ENCODE measurements around the gene BRINP1. TPM values are rescaled to one million over a fixed set of nuclear protein-coding genes. Genes with fewer than 3 reads are reported as not detected.

BRINP1 gene
- total and polyA plus RNA-seq, 7 donors = 0.03 to 0.20 (median 0.17) TPM; not detected in 4

DNA sequence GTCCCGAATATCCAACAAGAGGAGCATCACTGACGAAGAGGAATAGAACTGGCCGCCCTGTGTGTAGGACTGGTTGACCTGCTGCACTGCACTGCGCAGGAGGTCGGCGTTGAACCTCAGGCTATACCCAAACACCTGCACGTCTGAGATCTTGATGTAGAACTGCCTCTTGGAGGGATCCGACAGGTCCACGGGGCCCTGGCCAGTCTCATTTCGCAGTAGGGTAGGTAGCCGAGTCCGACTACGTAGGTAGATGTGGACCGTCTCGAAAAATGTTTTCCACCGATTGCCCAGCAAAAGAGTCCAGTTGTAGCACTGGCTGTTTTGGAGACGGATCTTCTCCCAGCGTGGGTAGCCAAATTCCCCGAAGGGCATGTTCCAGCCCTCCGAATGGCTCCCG is 202.0 kb downstream of the BRINP1 start:
- no peaks in the 10 kb centered on the region for H3K4me1 ChIP-seq
- no peaks in the 10 kb centered on the region for H3K27me3 ChIP-seq (ENCODE audit: insufficient read depth in 3 of 3, low read length in 2 of 3)
- no peak overlapping the region for H3K27ac ChIP-seq
- DNase-seq = no peak
- TF ChIP-seq, protein P1, sequence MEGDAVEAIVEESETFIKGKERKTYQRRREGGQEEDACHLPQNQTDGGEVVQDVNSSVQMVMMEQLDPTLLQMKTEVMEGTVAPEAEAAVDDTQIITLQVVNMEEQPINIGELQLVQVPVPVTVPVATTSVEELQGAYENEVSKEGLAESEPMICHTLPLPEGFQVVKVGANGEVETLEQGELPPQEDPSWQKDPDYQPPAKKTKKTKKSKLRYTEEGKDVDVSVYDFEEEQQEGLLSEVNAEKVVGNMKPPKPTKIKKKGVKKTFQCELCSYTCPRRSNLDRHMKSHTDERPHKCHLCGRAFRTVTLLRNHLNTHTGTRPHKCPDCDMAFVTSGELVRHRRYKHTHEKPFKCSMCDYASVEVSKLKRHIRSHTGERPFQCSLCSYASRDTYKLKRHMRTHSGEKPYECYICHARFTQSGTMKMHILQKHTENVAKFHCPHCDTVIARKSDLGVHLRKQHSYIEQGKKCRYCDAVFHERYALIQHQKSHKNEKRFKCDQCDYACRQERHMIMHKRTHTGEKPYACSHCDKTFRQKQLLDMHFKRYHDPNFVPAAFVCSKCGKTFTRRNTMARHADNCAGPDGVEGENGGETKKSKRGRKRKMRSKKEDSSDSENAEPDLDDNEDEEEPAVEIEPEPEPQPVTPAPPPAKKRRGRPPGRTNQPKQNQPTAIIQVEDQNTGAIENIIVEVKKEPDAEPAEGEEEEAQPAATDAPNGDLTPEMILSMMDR (IDR thresholded peaks at IDR 0.05) = no peak
- no peaks in the 10 kb centered on the region for H3K36me3 ChIP-seq (ENCODE audit: insufficient read depth in 1 of 2, low read depth in 1 of 2)
- intact Hi-C loops (cut with DNase I) = no loop called here
- no peaks in the 10 kb centered on the region for H3K9me3 ChIP-seq
- ATAC-seq = no peak
- WGBS, 3 donors = 93 to 95% (median 94%) methylated on average over 21 of the region's 21 CpGs
- no peak overlapping the region for H3K4me3 ChIP-seq

DNA sequence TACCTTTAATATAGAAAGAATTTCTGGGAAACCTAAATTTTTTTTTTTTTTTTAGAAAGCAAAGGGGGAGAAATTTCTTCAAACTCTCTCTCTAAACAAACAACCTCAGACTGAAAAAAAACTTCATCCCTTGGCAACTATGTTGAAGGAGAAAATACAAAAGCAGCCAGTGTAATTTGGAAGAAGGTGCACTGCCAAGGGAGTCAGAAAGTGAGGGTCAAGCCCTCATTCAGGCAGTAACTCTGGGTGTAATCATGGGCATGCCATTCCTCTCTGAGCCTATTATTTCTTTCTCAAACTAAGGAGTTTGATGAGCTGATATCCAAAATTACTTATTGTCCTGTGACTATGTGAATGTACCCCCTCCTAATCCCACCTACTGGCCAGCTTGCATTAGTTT is 203.1 kb downstream of the BRINP1 start:
- DNase-seq (no peak), ATAC-seq (no peak)
- no peak overlapping the region for H3K27ac ChIP-seq
- no peaks in the 10 kb centered on the region for H3K27me3 ChIP-seq (ENCODE audit: insufficient read depth in 3 of 3, low read length in 2 of 3)
- no peak overlapping the region for H3K4me3 ChIP-seq
- TF ChIP-seq, protein P1 (IDR thresholded peaks at IDR 0.05) = no peak
- no peaks in the 10 kb centered on the region for H3K36me3 ChIP-seq (ENCODE audit: insufficient read depth in 1 of 2, low read depth in 1 of 2)
- no peaks in the 10 kb centered on the region for H3K4me1 ChIP-seq
- intact Hi-C loops (cut with DNase I) = no loop called here
- no peaks in the 10 kb centered on the region for H3K9me3 ChIP-seq

DNA sequence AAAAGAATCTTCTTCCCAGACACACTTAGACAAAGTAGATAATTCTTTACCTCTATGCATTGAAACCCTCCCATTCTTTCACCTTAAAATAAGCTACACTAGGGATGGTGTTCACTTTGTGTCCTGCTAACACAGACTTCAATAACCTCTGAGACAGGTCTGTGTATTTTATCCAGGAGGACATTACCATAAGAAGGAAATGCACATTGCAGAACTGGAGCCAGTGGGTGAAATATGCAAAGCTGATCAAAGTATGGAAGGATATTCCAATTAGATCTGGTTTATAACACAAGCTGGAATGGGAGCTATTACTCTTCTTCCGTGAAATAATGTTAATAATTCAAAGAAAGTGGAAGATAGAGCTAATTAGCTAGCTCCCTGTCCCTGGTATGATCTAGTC is 204.1 kb downstream of the BRINP1 start:
- no peak for DNase-seq
- ATAC-seq = no peak
- H3K36me3 ChIP-seq (ENCODE audit: insufficient read depth in 1 of 2, low read depth in 1 of 2) = no peaks in the 10 kb centered on the region
- 61 to 76% (median 70%) methylated on average over 1 of the region's 1 CpG for WGBS, 3 donors
- H3K4me1 ChIP-seq = no peaks in the 10 kb centered on the region
- no peaks in the 10 kb centered on the region for H3K9me3 ChIP-seq
- intact Hi-C loops (cut with DNase I) = no loop called here
- no peak overlapping the region for H3K4me3 ChIP-seq
- TF ChIP-seq, protein P1 (IDR thresholded peaks at IDR 0.05) = no peak
- H3K27me3 ChIP-seq (ENCODE audit: insufficient read depth in 3 of 3, low read length in 2 of 3) = no peaks in the 10 kb centered on the region
- no peak overlapping the region for H3K27ac ChIP-seq

DNA sequence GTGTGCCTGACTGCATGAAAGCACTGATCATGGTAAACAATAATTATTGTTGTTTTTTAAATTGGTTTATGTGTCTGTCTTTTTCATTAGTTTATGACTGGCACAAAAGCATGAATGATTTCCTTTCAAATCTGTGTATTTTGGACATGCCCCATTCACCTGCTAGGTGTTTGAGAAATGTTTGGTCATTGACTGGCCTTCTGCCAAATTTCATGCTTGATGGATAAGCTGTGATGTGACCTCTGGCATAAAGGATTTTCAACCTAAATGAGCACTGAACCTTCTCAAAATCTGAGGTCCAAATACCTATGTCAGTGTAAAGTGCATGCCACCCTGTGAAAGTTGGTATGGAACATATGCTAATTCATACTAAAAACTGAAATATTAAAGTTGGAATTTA is 204.5 kb downstream of the BRINP1 start:
- H3K4me1 ChIP-seq = no peaks in the 10 kb centered on the region
- no peak overlapping the region for H3K4me3 ChIP-seq
- ATAC-seq = no peak
- DNase-seq = no peak
- TF ChIP-seq, protein P1 (IDR thresholded peaks at IDR 0.05) = no peak
- H3K36me3 ChIP-seq (ENCODE audit: insufficient read depth in 1 of 2, low read depth in 1 of 2) = no peaks in the 10 kb centered on the region
- H3K27ac ChIP-seq = no peak overlapping the region
- intact Hi-C loops (cut with DNase I) = no loop called here
- no peaks in the 10 kb centered on the region for H3K9me3 ChIP-seq
- H3K27me3 ChIP-seq (ENCODE audit: insufficient read depth in 3 of 3, low read length in 2 of 3) = no peaks in the 10 kb centered on the region

DNA sequence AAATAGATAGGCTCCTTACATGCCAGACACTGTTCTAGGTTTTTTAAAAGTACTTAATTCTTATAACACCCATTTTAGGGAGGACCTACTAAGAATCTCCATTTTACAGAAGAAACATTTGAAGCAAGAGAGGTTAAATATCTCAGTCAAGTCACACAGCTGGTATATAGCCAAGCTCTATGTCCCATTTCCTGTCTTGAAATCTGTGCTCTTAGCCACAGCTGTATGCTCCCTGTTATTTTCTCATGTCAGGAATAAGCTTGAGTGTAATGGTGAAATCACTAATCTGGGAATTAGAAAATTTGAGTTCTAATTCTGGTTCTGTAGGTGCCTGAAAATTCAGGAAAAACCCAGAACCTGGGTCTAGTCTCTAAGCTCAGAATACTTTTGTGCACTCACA is 208.7 kb downstream of the BRINP1 start:
- H3K36me3 ChIP-seq (ENCODE audit: insufficient read depth in 1 of 2, low read depth in 1 of 2) = no peaks in the 10 kb centered on the region
- no peak overlapping the region for H3K27ac ChIP-seq
- H3K27me3 ChIP-seq (ENCODE audit: insufficient read depth in 3 of 3, low read length in 2 of 3) = no peaks in the 10 kb centered on the region
- no peak for ATAC-seq
- TF ChIP-seq, protein P1 (IDR thresholded peaks at IDR 0.05) = no peak
- intact Hi-C loops (cut with DNase I) = no loop called here
- H3K4me1 ChIP-seq = no peaks in the 10 kb centered on the region
- H3K4me3 ChIP-seq = no peak overlapping the region
- no peak for DNase-seq
- no peaks in the 10 kb centered on the region for H3K9me3 ChIP-seq

All from psoas muscle (tissue), 8 donors.